Endodermal cell (in vitro differentiated cells): ENCODE results near the gene ADAMTS12. TPM values are rescaled to one million over a fixed set of nuclear protein-coding genes. Genes with fewer than 3 reads are reported as not detected.

ENCODE experiments used
- DNase-seq: peaks from one replicate; pipeline ENCODE4 v3.0.0-alpha.2; 2017
- H3K27ac ChIP-seq: 2 replicates; pipeline ENCODE4 v1.5.1; 2013; ENCODE audit warnings: mild to moderate bottlenecking, low read depth, low read length, moderate library complexity
- H3K27me3 ChIP-seq: 2 replicates; pipeline ENCODE4 v1.6.1; 2013; ENCODE audit warnings: mild to moderate bottlenecking, low read length, moderate library complexity; ENCODE audit not compliant: insufficient read depth, control insufficient read depth, poor library complexity, severe bottlenecking
- H3K36me3 ChIP-seq: 2 replicates; pipeline ENCODE4 v1.7.0; 2013; ENCODE audit warnings: mild to moderate bottlenecking, low read length, moderate library complexity; ENCODE audit not compliant: control insufficient read depth, insufficient read depth
- H3K4me1 ChIP-seq: one replicate; pipeline ENCODE4 v1.7.0; 2013; ENCODE audit warnings: low read length; ENCODE audit not compliant: control insufficient read depth, insufficient read depth
- H3K4me3 ChIP-seq: 2 replicates; pipeline ENCODE4 v1.5.1; 2013; ENCODE audit warnings: mild to moderate bottlenecking, low read length, moderate library complexity
- H3K9ac ChIP-seq: 2 replicates; pipeline ENCODE4 v1.6.1; 2013; ENCODE audit warnings: mild to moderate bottlenecking, low read length, moderate library complexity; ENCODE audit not compliant: poor library complexity, severe bottlenecking; ENCODE audit errors: extremely low read depth
- H3K9me3 ChIP-seq: 2 replicates; pipeline ENCODE4 v1.6.1; 2013; ENCODE audit warnings: mild to moderate bottlenecking, low read length, moderate library complexity; ENCODE audit not compliant: control insufficient read depth
- H3K27ac Mint-ChIP-seq: 2 replicates; pipeline ENCODE4 v1.8.0; 2020; ENCODE audit warnings: mixed read lengths
- H3K27me3 Mint-ChIP-seq: 2 replicates; pipeline ENCODE4 v1.8.0; 2021; ENCODE audit warnings: mild to moderate bottlenecking, mixed read lengths; ENCODE audit not compliant: insufficient read depth
- H3K36me3 Mint-ChIP-seq: 2 replicates; pipeline ENCODE4 v1.8.0; 2020; ENCODE audit warnings: low read depth, mixed read lengths
- H3K4me1 Mint-ChIP-seq: 2 replicates; pipeline ENCODE4 v1.8.0; 2020; ENCODE audit warnings: mixed read lengths
- H3K4me3 Mint-ChIP-seq: 2 replicates; pipeline ENCODE4 v1.8.0; 2020; ENCODE audit warnings: mild to moderate bottlenecking, moderate library complexity, mixed read lengths
- H3K9me3 Mint-ChIP-seq: 2 replicates; pipeline ENCODE4 v1.8.0; 2020; ENCODE audit warnings: mild to moderate bottlenecking, mixed read lengths
- CTCF ChIP-seq: fragments of 200-600 bp; sonication (generic); conservative IDR thresholded peaks from 2 replicates; pipeline ENCODE4 v1.5.0; 2021; ENCODE audit warnings: antibody characterized with exemption, mild to moderate bottlenecking
- WGBS, 2 experiments: methylation state at CpG; one replicate each; pipeline versions ENCODE4 v1.1.5 to v1.1.7; 2013; ENCODE audit warnings: missing lambda C conversion rate in 2 of 2, mixed read lengths in 1 of 2; ENCODE audit not compliant: insufficient coverage in 1 of 2, insufficient read length in 1 of 2; 5-methylcytosine and 5-hydroxymethylcytosine counted together
- total RNA-seq, 2 donors: library from RNA; stranded (reverse); fragmentation: NEBNext Ultra II Directional in 1 of 2; extraction: Animal tissue kit (Norgen Biotek cat#: 25700) in 1 of 2; gene quantifications; 2 replicates in 1 of 2; 3 replicates in 1 of 2; pipeline ENCODE4 v1.2.1, GENCODE V29; 2021

Gene ADAMTS12
- total RNA-seq, 2 donors from 2014 or later: 80.2 to 123 TPM

- H3K4me1 Mint-ChIP-seq: peaks cover 29% of the 10 kb centered on the region
- peak overlapping the region; percentile 9 for H3K27ac ChIP-seq
- no peaks in the 10 kb centered on the region for H3K27me3 Mint-ChIP-seq
These were observed 205.7 kb downstream of the ADAMTS12 start for GRCh38 chr5:33685873-33686755.

GRCh38 chr5:33684496-33685159 lies 207.2 kb downstream of the ADAMTS12 start:
- peak overlapping the region; percentile 64 for H3K27ac Mint-ChIP-seq
- no peaks in the 10 kb centered on the region for H3K36me3 ChIP-seq
- H3K9ac ChIP-seq: no peak overlapping the region
- 92 to 96% methylated on average over 5 to 6 of the region's 7 CpGs for WGBS, 2 experiments
- no peak for TF ChIP-seq CTCF
- DNase-seq: no peak
- H3K27me3 Mint-ChIP-seq: no peaks in the 10 kb centered on the region
- H3K9me3 ChIP-seq: no peaks in the 10 kb centered on the region
- H3K27ac ChIP-seq: no peak overlapping the region
- H3K4me1 Mint-ChIP-seq: peaks cover 29% of the 10 kb centered on the region
- no peaks in the 10 kb centered on the region for H3K9me3 Mint-ChIP-seq
- no peaks in the 10 kb centered on the region for H3K4me1 ChIP-seq
- no peak overlapping the region for H3K4me3 ChIP-seq
- no peak overlapping the region for H3K4me3 Mint-ChIP-seq
- peaks cover 34% of the 10 kb centered on the region for H3K36me3 Mint-ChIP-seq
- no peaks in the 10 kb centered on the region for H3K27me3 ChIP-seq

More at GRCh38 chr5:33685873-33686755, 205.7 kb downstream of the ADAMTS12 start:
- 70 to 73% methylated on average over 4 to 11 of the region's 11 CpGs for WGBS, 2 experiments
- Histone ChIP-seq H3K4me1 (no peaks in the 10 kb centered on the region), H3K36me3 (no peaks in the 10 kb centered on the region), H3K27me3 (no peaks in the 10 kb centered on the region), H3K4me3 (no peak overlapping the region), H3K9me3 (no peaks in the 10 kb centered on the region), H3K9ac (no peak overlapping the region)
- no peak overlapping the region for H3K4me3 Mint-ChIP-seq
- H3K36me3 Mint-ChIP-seq: peaks cover 21% of the 10 kb centered on the region
- peak; percentile 71 for DNase-seq
- no peak overlapping the region for H3K27ac Mint-ChIP-seq
- no peak for TF ChIP-seq CTCF
- no peaks in the 10 kb centered on the region for H3K9me3 Mint-ChIP-seq

- no peak overlapping the region for H3K4me3 Mint-ChIP-seq
- H3K36me3 ChIP-seq: no peaks in the 10 kb centered on the region
- H3K27me3 Mint-ChIP-seq: no peaks in the 10 kb centered on the region
- no peak overlapping the region for H3K4me3 ChIP-seq
- H3K36me3 Mint-ChIP-seq: peaks cover 53% of the 10 kb centered on the region
- H3K9me3 ChIP-seq: no peaks in the 10 kb centered on the region
- no peaks in the 10 kb centered on the region for H3K27me3 ChIP-seq
- no peak overlapping the region for H3K9ac ChIP-seq
- H3K27ac Mint-ChIP-seq: no peak overlapping the region
- no peaks in the 10 kb centered on the region for H3K9me3 Mint-ChIP-seq
- TF ChIP-seq CTCF: no peak
- WGBS, 2 experiments: 94 to 95% methylated on average over 2 of the region's 2 CpGs
- no peak overlapping the region for H3K27ac ChIP-seq
- no peak for DNase-seq
- H3K4me1 Mint-ChIP-seq: peaks cover 10% of the 10 kb centered on the region
- no peaks in the 10 kb centered on the region for H3K4me1 ChIP-seq
These were observed 212.0 kb downstream of the ADAMTS12 start for GRCh38 chr5:33679791-33680190.
